ENCODE data around the gene GTF2E1.
"Not testable (repeated sequence)": the region's sequence is repeated elsewhere in the genome, so short reads cannot be mapped to it uniquely, and the experiment has no call there.

Gene GTF2E1

GRCh38 chr3:120726791-120727190 lies 15.8 kb upstream of the GTF2E1 start:
- Histone ChIP-seq H3K27me3 (ENCODE audit: control insufficient read depth in 1 of 2, insufficient read depth in 2 of 2, low read length in 2 of 2) (no peaks in the 10 kb centered on the region), H3K27ac (ENCODE audit: low read depth, low read length) (no peak overlapping the region), H3K9ac (ENCODE audit: low read depth in 1 of 2, low read length in 2 of 2) (no peak overlapping the region), H3K36me3 (ENCODE audit: control insufficient read depth in 1 of 2, insufficient read depth in 2 of 2, low read length in 2 of 2) (peaks cover 6 to 7% of the 10 kb centered on the region in 2 donors), H3K9me3 (ENCODE audit: control insufficient read depth in 1 of 2, low read length in 2 of 2) (no peaks in the 10 kb centered on the region), H3K4me3 (ENCODE audit: low read depth in 1 of 2, low read length in 2 of 2) (no peak overlapping the region), H3K4me1 (ENCODE audit: control insufficient read depth in 1 of 2, insufficient read depth in 2 of 2, low read length in 2 of 2) (no peaks in the 10 kb centered on the region)

GRCh38 chr3:120730576-120731542 lies 11.7 kb upstream of the GTF2E1 start:
- Histone ChIP-seq H3K27ac (ENCODE audit: low read depth, low read length) (no peak overlapping the region), H3K4me3 (ENCODE audit: low read depth in 1 of 2, low read length in 2 of 2) (no peak overlapping the region), H3K9me3 (ENCODE audit: control insufficient read depth in 1 of 2, low read length in 2 of 2) (no peaks in the 10 kb centered on the region), H3K36me3 (ENCODE audit: control insufficient read depth in 1 of 2, insufficient read depth in 2 of 2, low read length in 2 of 2) (peaks cover 6 to 7% of the 10 kb centered on the region in 2 donors), H3K4me1 (ENCODE audit: control insufficient read depth in 1 of 2, insufficient read depth in 2 of 2, low read length in 2 of 2) (no peaks in the 10 kb centered on the region), H3K9ac (ENCODE audit: low read depth in 1 of 2, low read length in 2 of 2) (no peak overlapping the region), H3K27me3 (ENCODE audit: control insufficient read depth in 1 of 2, insufficient read depth in 2 of 2, low read length in 2 of 2) (no peaks in the 10 kb centered on the region)

GRCh38 chr3:120738006-120738405 lies 4.5 kb upstream of the GTF2E1 start:
- H3K36me3 ChIP-seq (ENCODE audit: control insufficient read depth in 1 of 2, insufficient read depth in 2 of 2, low read length in 2 of 2); H3K4me3 ChIP-seq (ENCODE audit: low read depth in 1 of 2, low read length in 2 of 2); H3K27me3 ChIP-seq (ENCODE audit: control insufficient read depth in 1 of 2, insufficient read depth in 2 of 2, low read length in 2 of 2); H3K27ac ChIP-seq (ENCODE audit: low read depth, low read length); H3K9me3 ChIP-seq (ENCODE audit: control insufficient read depth in 1 of 2, low read length in 2 of 2); H3K4me1 ChIP-seq (ENCODE audit: control insufficient read depth in 1 of 2, insufficient read depth in 2 of 2, low read length in 2 of 2); H3K9ac ChIP-seq (ENCODE audit: low read depth in 1 of 2, low read length in 2 of 2): not testable (repeated sequence)

- Histone ChIP-seq H3K4me3 (ENCODE audit: low read depth in 1 of 2, low read length in 2 of 2) (peak overlapping the region; percentile 96 to 98), H3K36me3 (ENCODE audit: control insufficient read depth in 1 of 2, insufficient read depth in 2 of 2, low read length in 2 of 2) (no peaks in the 10 kb centered on the region), H3K9me3 (ENCODE audit: control insufficient read depth in 1 of 2, low read length in 2 of 2) (peaks cover 0 to 2% of the 10 kb centered on the region in 2 donors), H3K27ac (ENCODE audit: low read depth, low read length) (no peak overlapping the region), H3K4me1 (ENCODE audit: control insufficient read depth in 1 of 2, insufficient read depth in 2 of 2, low read length in 2 of 2) (peaks cover 10 to 11% of the 10 kb centered on the region in 2 donors), H3K27me3 (ENCODE audit: control insufficient read depth in 1 of 2, insufficient read depth in 2 of 2, low read length in 2 of 2) (no peaks in the 10 kb centered on the region), H3K9ac (ENCODE audit: low read depth in 1 of 2, low read length in 2 of 2) (no peak overlapping the region)
Observed at GRCh38 chr3:120741320-120741719, 1.2 kb upstream of the GTF2E1 start.

GRCh38 chr3:120741837-120742197 lies 727 bp upstream of the GTF2E1 start:
- no peaks in the 10 kb centered on the region for H3K27me3 ChIP-seq (ENCODE audit: control insufficient read depth in 1 of 2, insufficient read depth in 2 of 2, low read length in 2 of 2)
- peak overlapping the region; percentile 52 to 97 for H3K9ac ChIP-seq (ENCODE audit: low read depth in 1 of 2, low read length in 2 of 2)
- peak overlapping the region; percentile 96 to 98 for H3K4me3 ChIP-seq (ENCODE audit: low read depth in 1 of 2, low read length in 2 of 2)
- no peaks in the 10 kb centered on the region for H3K36me3 ChIP-seq (ENCODE audit: control insufficient read depth in 1 of 2, insufficient read depth in 2 of 2, low read length in 2 of 2)
- H3K9me3 ChIP-seq (ENCODE audit: control insufficient read depth in 1 of 2, low read length in 2 of 2) = peaks cover 0 to 2% of the 10 kb centered on the region in 2 donors
- peak overlapping the region; percentile 97 for H3K27ac ChIP-seq (ENCODE audit: low read depth, low read length)
- peaks cover 10 to 11% of the 10 kb centered on the region in 2 donors for H3K4me1 ChIP-seq (ENCODE audit: control insufficient read depth in 1 of 2, insufficient read depth in 2 of 2, low read length in 2 of 2)

GRCh38 chr3:120742849-120743365 lies 363 bp downstream of the GTF2E1 start:
- H3K36me3 ChIP-seq (ENCODE audit: control insufficient read depth in 1 of 2, insufficient read depth in 2 of 2, low read length in 2 of 2) = no peaks in the 10 kb centered on the region
- H3K4me1 ChIP-seq (ENCODE audit: control insufficient read depth in 1 of 2, insufficient read depth in 2 of 2, low read length in 2 of 2) = peaks cover 10 to 11% of the 10 kb centered on the region in 2 donors
- H3K27ac ChIP-seq (ENCODE audit: low read depth, low read length) = peak overlapping the region; percentile 87
- peak overlapping the region; percentile 96 to 98 for H3K4me3 ChIP-seq (ENCODE audit: low read depth in 1 of 2, low read length in 2 of 2)
- H3K9me3 ChIP-seq (ENCODE audit: control insufficient read depth in 1 of 2, low read length in 2 of 2) = no peaks in the 10 kb centered on the region
- H3K27me3 ChIP-seq (ENCODE audit: control insufficient read depth in 1 of 2, insufficient read depth in 2 of 2, low read length in 2 of 2) = no peaks in the 10 kb centered on the region
- peak overlapping the region; percentile 96 to 97 for H3K9ac ChIP-seq (ENCODE audit: low read depth in 1 of 2, low read length in 2 of 2)

- no peaks in the 10 kb centered on the region for H3K36me3 ChIP-seq (ENCODE audit: control insufficient read depth in 1 of 2, insufficient read depth in 2 of 2, low read length in 2 of 2)
- H3K9ac ChIP-seq (ENCODE audit: low read depth in 1 of 2, low read length in 2 of 2) = peak overlapping the region; percentile 96 to 97
- H3K27ac ChIP-seq (ENCODE audit: low read depth, low read length) = no peak overlapping the region
- H3K4me3 ChIP-seq (ENCODE audit: low read depth in 1 of 2, low read length in 2 of 2) = peak overlapping the region; percentile 96 to 98
- no peaks in the 10 kb centered on the region for H3K27me3 ChIP-seq (ENCODE audit: control insufficient read depth in 1 of 2, insufficient read depth in 2 of 2, low read length in 2 of 2)
- peaks cover 10 to 11% of the 10 kb centered on the region in 2 donors for H3K4me1 ChIP-seq (ENCODE audit: control insufficient read depth in 1 of 2, insufficient read depth in 2 of 2, low read length in 2 of 2)
- H3K9me3 ChIP-seq (ENCODE audit: control insufficient read depth in 1 of 2, low read length in 2 of 2) = no peaks in the 10 kb centered on the region
Observed at GRCh38 chr3:120743556-120744195, 1.1 kb downstream of the GTF2E1 start.

GRCh38 chr3:120745466-120745865 lies 2.9 kb downstream of the GTF2E1 start:
- Histone ChIP-seq H3K9me3 (ENCODE audit: control insufficient read depth in 1 of 2, low read length in 2 of 2) (no peaks in the 10 kb centered on the region), H3K4me1 (ENCODE audit: control insufficient read depth in 1 of 2, insufficient read depth in 2 of 2, low read length in 2 of 2) (peaks cover 10 to 11% of the 10 kb centered on the region in 2 donors), H3K9ac (ENCODE audit: low read depth in 1 of 2, low read length in 2 of 2) (no peak overlapping the region), H3K36me3 (ENCODE audit: control insufficient read depth in 1 of 2, insufficient read depth in 2 of 2, low read length in 2 of 2) (peaks cover 0 to 2% of the 10 kb centered on the region in 2 donors), H3K27me3 (ENCODE audit: control insufficient read depth in 1 of 2, insufficient read depth in 2 of 2, low read length in 2 of 2) (no peaks in the 10 kb centered on the region), H3K27ac (ENCODE audit: low read depth, low read length) (no peak overlapping the region), H3K4me3 (ENCODE audit: low read depth in 1 of 2, low read length in 2 of 2) (no peak overlapping the region)

- Histone ChIP-seq H3K4me3 (ENCODE audit: low read depth in 1 of 2, low read length in 2 of 2) (no peak overlapping the region), H3K4me1 (ENCODE audit: control insufficient read depth in 1 of 2, insufficient read depth in 2 of 2, low read length in 2 of 2) (no peaks in the 10 kb centered on the region), H3K9me3 (ENCODE audit: control insufficient read depth in 1 of 2, low read length in 2 of 2) (no peaks in the 10 kb centered on the region), H3K36me3 (ENCODE audit: control insufficient read depth in 1 of 2, insufficient read depth in 2 of 2, low read length in 2 of 2) (peaks cover 9 to 23% of the 10 kb centered on the region in 2 donors), H3K9ac (ENCODE audit: low read depth in 1 of 2, low read length in 2 of 2) (no peak overlapping the region), H3K27me3 (ENCODE audit: control insufficient read depth in 1 of 2, insufficient read depth in 2 of 2, low read length in 2 of 2) (no peaks in the 10 kb centered on the region), H3K27ac (ENCODE audit: low read depth, low read length) (no peak overlapping the region)
Observed at GRCh38 chr3:120749843-120750242, 7.3 kb downstream of the GTF2E1 start.

- no peaks in the 10 kb centered on the region for H3K9me3 ChIP-seq (ENCODE audit: control insufficient read depth in 1 of 2, low read length in 2 of 2)
- H3K27me3 ChIP-seq (ENCODE audit: control insufficient read depth in 1 of 2, insufficient read depth in 2 of 2, low read length in 2 of 2) = no peaks in the 10 kb centered on the region
- H3K4me3 ChIP-seq (ENCODE audit: low read depth in 1 of 2, low read length in 2 of 2) = no peak overlapping the region
- no peak overlapping the region for H3K27ac ChIP-seq (ENCODE audit: low read depth, low read length)
- no peak overlapping the region for H3K9ac ChIP-seq (ENCODE audit: low read depth in 1 of 2, low read length in 2 of 2)
- H3K36me3 ChIP-seq (ENCODE audit: control insufficient read depth in 1 of 2, insufficient read depth in 2 of 2, low read length in 2 of 2) = peaks cover 14 to 23% of the 10 kb centered on the region in 2 donors
- H3K4me1 ChIP-seq (ENCODE audit: control insufficient read depth in 1 of 2, insufficient read depth in 2 of 2, low read length in 2 of 2) = no peaks in the 10 kb centered on the region
Observed at GRCh38 chr3:120752230-120752629, 9.7 kb downstream of the GTF2E1 start.
